Tibial nerve (tissue), 3 donors: Measurements from ENCODE around the gene VSTM4.
A peak's percentile ranks its signal among the peaks of the same experiment; 100 is the strongest.

Experiments used
- POLR2A ChIP-seq, 2 donors: fragments of 450-650 bp; IDR thresholded peaks; one replicate each; pipeline ENCODE4 v1.6.1; 2017; ENCODE audit warnings: antibody characterized with exemption in 2 of 2, mild to moderate bottlenecking in 2 of 2, moderate library complexity in 2 of 2
- TF ChIP-seq, protein P1 (sequence below), 5 experiments: fragments of 200-600 bp in 3 of 5; fragments of 450-650 bp in 2 of 5; sonication (generic) in 3 of 5; IDR thresholded peaks; one replicate each; pipeline ENCODE4 v1.5.1; 2016 to 2019; ENCODE audit warnings: antibody characterized with exemption in 5 of 5, mild to moderate bottlenecking in 3 of 5, moderate library complexity in 2 of 5

DNA sequence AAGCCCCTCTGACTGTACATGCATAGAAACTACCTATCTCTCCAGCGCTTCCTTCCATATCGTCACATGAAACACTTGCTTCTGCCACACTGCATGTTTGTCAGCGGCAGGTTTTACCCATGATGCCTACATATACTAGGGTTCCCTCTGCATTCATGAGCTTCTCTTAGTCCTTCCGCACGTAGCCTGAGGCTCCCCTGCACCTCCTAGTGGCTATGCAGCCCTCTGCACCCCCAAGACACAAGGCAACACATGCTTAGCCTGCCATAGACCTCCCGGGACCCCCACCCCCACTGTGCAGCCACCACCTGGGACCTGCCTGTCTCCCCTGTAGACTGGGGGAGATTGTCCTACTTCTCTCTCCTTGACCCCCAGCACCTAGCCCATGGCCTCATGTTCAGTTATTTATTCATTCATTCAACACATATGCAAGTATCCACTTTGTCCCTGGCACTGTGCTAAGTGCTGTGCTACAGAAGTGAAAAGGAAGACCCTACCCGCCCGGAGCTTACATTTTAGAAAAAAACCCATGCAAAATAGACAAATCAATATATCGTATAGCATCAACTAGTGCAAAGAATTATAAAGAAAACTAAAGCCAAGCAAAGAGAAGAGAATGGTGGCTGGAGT, 49.4 kb upstream of the VSTM4 start:
- TF ChIP-seq, protein P1, sequence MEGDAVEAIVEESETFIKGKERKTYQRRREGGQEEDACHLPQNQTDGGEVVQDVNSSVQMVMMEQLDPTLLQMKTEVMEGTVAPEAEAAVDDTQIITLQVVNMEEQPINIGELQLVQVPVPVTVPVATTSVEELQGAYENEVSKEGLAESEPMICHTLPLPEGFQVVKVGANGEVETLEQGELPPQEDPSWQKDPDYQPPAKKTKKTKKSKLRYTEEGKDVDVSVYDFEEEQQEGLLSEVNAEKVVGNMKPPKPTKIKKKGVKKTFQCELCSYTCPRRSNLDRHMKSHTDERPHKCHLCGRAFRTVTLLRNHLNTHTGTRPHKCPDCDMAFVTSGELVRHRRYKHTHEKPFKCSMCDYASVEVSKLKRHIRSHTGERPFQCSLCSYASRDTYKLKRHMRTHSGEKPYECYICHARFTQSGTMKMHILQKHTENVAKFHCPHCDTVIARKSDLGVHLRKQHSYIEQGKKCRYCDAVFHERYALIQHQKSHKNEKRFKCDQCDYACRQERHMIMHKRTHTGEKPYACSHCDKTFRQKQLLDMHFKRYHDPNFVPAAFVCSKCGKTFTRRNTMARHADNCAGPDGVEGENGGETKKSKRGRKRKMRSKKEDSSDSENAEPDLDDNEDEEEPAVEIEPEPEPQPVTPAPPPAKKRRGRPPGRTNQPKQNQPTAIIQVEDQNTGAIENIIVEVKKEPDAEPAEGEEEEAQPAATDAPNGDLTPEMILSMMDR (IDR thresholded peaks at IDR 0.05) = peak; percentile 21 to 47 (median 38)
- no peak for TF ChIP-seq POLR2A (IDR thresholded peaks at IDR 0.05)
